ENCODE measurements around the gene FCER1G.
"Not testable (repeated sequence)": the region's sequence is repeated elsewhere in the genome, so short reads cannot be mapped to it uniquely, and the experiment has no call there.

Gene FCER1G

DNA sequence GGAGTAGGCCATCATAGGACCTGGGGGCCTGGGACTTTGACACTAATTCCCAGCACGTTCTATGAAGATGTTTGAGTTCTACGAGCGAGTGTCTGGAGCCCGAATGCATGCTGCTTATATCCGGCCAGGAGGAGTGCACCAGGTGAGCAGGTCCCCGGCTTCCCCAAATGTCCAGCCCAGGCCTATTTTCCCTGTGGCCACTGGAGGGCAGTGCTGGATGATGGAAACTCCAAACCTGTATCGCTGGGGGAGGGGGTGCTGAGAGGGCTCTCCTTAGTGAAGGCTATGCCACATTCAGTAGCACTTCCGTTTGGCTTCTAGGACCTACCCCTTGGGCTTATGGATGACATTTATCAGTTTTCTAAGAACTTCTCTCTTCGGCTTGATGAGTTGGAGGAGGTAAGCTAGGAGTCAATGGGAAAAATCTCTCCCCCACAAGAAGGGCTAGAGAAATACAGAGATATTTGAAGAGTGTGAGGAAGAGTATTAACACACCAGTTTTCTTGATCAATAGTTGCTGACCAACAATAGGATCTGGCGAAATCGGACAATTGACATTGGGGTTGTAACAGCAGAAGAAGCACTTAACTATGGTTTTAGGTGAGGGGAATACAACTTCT, 5.2 kb upstream of the FCER1G start:
- peak; percentile 64 for DNase-seq

DNA sequence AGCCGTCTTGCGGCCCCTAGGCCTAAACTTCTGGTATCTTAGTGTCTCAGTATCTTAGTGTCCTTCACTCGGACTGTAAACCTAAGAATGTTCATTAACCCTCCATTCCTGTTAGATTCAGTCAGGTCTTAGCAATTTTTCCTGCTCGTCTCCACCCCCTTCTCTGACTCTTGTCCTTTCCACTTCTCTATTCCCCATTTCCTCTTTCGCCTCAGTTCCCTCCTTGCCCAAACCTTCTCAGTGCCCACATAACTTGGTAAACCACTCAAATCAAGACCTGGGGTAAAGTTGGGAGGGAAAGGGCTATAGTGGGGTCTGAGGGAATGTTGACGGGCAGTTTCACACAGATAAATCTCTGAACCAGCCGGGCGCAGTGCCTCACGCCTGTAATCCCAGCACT, 726 bp upstream of the FCER1G start:
- DNase-seq: no peak

DNA sequence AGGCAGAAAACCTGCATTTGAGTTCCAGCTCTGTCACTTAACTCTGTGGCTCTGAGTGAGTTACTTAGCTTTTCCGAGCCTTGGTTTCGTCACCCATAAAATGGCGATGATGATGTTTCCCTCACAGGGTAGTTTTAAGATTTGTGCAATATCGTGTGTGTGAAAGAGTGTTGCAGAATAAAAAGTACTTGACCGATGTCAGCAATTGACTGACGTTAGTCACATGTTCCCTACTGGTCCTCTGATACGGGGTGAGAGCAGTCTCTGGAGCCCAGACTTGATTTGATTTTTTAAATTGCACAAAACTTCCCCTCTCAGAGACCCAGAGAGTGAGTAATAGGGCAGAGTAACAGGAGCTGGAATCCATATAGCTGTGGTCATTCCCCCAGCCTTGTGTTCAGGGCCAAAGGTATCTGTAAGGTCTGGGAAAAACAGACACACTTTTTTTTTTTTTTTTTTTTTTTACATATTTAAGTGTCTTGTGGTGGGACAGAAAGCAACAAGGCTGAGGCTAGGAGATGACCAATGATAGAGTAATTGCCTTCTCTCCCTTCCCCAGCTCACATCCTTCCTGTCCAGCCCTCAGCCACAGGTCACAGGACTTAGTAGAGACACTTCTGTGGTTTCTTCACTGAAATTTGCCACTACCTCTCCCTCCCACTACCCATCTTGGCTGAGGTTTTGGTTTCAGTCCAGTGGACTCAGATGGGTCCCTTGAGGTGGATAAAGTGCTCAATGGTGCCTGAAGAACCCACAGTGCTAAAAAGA, 2.0 kb downstream of the FCER1G start:
- no peak for DNase-seq

DNA sequence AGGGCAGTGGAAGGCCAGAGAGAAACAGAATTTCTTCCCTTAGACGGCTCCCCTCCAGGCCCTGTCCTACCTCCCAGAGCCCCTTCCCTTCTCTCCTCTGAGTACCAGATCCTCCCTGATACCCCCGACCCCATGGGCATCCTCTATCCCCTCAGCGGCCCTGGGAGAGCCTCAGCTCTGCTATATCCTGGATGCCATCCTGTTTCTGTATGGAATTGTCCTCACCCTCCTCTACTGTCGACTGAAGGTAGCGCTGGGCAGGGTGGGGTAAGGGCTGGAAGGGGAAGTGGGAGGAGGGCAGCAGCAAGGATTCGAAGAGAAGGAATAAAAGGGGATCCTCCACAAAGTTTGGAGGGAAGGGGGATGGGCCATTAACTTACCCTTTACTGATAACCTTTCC, 2.7 kb downstream of the FCER1G start:
- DNase-seq: no peak

DNA sequence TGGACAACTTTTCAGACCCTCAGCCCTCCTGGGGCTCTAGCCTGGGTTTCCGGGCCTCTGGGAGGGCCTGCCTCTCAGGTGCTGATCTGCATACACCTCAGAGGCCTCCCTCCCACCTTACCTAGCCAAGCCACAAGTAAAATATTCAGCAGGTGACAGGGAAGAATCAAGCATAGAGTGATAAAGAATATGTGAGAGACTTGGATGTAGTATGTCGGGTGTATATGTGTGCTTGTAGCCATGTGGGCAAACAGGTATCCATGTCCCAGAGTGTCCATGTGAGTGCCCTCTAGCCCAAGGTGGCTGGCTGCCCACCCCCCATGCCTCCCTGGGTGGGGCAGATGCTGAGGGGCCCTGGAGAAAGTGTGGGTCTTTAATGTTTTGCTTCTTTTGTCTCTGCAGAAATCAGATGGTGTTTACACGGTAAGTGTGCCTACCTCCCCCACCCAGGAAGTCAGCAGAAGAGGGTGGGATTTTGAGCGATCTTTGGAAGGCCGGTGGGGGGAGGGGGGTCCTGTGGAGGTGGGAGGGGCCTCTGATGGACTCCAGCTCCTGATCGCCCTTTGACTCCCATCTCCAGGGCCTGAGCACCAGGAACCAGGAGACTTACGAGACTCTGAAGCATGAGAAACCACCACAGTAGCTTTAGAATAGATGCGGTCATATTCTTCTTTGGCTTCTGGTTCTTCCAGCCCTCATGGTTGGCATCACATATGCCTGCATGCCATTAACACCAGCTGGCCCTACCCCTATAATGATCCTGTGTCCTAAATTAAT, 3.4 kb downstream of the FCER1G start:
- no peak for DNase-seq

DNA sequence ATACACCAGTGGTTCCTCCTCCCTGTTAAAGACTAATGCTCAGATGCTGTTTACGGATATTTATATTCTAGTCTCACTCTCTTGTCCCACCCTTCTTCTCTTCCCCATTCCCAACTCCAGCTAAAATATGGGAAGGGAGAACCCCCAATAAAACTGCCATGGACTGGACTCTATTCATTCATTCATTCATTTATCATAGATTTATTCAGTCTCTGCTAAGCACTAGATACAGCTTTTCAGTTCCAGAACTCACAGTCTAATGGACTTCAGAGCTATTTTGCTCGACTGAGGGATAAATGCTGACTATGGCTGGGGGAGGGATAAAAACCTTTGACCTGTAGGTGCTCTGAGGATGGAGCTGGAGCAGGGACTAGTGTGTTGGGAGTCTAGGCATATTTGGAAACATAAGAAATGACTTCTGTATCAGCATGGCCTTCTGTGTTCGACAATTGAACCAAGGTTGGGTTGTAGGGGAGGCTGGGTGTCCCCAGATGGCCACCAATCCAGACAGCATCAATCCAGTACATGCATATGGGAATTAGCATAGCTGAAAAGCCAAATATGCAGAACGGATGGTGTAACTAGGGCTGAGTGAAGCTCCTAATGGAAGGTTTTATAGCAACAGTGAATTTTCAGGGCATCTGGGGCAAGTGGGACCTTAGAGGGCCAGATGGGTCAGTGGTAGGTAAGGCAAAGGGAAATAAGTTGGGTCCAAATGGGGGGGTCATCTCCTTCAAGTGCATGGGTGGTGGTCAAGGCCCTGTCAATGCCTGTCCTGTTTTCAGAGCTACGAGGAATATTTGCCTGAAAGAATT, 4.2 kb downstream of the FCER1G start:
- DNase-seq: no peak

DNA sequence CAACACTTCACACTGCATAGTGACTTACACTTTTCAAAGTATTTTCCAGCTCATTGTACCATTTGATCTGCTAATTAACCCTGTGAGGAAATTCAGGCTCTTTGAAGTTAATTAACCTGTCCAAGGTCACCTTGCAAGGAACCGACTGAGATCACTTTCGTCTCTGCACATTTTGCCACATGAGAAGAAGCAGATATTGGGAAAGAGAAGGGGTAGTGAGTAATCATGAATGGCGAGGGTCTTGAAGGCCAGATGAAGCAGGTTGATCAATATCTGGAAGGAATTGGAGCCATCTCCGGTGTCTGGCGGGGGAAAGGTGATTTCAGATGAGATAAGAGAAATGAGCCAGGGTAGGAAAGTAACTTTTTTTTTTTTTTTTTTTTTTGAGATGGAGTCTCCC, 4.9 kb downstream of the FCER1G start:
- no peak for DNase-seq

DNA sequence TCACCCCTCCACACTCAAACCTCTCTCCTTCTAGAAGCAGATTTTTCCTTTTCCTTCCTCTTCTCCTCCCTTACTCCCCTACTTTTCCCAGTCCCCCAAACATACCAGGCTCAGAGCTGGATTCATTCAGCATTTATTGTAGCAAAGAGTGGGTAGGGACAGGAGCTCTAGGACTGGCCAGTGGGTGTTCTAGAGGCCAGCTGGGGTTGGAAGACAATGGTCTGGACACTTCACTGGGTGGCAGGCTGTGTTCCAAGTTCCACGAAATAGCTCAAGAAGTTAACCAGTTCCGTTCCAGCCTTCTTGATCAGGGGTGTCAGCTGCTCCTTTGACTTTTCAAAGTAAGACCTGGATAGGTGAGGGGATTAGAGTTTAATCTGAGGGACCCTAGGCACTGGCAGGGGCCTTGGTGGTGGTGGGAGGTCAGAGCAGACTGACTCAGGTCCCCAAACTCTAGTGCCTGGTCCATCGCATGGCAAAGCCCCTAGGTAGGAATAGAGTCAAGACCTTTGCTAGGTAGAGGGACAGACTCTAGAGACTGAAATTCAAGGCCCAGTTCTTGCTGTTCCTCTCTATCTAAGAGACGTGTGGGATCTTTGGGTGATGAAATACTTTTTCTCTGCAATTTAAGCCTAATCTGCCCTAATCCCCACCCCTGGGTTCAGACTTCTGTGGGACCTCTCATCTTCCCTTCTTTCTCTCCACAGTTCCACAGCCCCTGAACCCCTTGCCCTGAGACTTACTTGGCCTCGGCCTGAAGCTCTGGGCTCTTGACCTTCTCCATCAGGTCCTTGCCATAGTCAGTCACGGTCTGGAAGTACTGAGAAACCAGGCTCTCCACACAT, 7.3 kb downstream of the FCER1G start:
- no peak for DNase-seq

DNA sequence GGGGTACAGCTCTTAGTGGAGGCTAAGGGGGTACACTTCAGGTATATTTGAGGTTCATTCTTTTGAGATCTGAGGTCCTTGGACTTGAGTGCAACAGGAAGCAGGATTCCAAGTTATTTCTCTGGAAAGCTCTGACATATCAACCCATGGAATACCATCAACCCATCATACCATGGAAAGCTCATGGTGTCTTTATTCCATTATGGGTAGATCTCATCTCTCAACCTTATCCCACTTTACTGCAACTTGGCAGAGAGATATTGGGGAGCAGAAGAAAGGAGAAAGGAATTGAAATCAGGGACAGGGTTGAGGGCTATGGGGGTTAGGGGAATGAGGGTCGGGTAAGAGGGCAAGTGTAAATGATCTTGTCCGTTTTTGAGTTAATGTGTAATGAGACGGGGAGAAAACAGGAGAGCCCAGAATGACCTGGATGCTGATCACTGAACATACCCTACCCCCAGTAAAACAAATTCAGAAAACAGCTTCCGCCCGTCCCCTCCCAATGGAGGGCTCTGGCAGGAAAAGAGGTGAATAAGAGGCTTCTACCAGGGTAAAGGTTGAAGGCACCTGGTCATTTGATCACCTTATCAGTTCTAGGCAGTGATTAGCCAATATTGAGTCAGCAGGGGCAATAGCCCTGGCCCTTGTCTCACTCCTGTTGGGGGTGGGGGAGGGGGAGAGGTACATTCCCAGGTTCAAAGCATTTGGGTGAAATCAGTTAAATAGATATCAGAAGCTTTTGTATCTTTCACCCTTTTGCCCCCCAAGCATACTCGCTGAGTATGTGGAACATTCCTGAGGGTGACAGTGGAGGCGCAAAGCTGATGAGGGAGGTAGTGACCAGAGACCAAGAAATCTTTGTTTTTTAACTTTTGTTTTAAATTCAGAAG, 9.0 kb downstream of the FCER1G start:
- DNase-seq: no peak

DNA sequence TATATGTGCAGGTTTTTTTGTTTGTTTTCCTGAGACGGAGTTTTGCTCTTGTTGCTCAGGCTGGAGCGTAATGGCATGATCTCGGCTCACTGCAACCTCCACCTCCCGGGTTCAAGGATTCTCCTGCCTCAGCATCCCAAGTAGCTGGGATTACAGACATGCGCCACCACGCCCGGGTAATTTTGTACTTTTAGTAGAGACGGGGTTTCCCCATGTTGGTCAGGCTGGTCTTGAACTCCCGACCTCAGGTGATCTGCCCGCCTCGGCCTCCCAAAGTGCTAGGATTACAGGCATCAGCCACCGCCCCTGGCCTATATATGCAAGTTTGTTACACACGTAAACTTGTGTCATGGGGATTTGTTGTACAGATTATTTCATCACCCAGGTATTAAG, 9.6 kb downstream of the FCER1G start:
- not testable (repeated sequence) for DNase-seq

DNA sequence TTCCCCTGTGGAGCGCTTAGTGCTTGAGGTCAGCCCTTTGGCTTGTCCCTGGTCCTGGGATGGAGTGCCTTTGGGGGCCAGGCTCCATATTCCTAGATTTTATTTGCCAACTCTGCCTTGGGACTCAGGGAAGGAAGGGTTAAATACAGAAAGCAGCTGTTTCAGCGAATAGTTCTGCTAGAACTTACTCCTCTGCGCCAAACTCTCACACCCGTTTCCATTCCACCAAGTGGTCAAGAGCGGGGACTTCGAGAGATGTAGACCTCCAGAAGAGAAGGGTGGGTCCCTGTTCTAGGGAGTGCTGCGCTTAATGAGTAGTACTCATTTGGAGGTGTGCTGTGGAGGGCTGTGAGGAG, 10.1 kb downstream of the FCER1G start:
- no peak for DNase-seq

DNA sequence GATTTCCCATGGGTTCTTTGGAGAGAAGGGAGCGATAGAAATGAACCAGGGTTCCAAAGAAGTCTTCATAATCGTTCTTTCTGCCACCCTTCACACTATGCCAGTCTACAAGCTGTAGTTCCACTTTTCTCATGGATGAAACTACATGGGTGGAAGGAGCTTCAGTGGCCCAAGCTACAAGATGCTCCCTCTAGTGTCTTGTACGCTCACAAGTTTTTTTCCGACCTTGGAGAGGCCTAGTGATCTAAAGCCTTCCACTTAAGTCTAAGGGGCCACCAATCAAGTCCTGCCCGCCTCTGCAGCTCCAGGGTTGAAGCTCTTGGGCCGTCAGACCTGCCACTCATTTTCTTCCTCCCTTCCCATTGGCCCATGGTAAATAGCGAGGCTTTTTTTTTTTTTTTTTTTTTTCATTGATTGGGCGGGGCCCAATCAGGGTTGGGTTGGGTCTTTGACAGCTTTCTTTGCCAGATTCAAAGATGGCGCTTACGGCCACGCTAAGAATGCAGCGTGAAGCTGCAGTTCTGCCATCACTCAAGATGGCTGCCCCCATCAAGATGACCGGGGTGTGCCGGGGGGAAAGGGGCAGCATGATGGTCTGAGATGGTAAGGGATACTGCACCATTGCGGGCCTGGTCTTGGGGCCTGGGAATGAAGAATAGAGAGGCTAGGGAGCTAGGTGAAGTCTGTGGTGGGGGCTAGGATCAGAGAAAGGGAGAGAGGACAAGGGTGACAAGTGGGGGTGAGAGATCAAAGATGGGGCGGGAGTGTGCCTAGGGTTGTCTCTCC, 10.6 kb downstream of the FCER1G start, which contains the start of gene TOMM40L:
TSS of gene TOMM40L (plus strand) at position 527 of the 786 bp plus-strand sequence. CDS start 430 bp downstream, outside the sequence.
- DNase-seq: peak; percentile 93

DNA sequence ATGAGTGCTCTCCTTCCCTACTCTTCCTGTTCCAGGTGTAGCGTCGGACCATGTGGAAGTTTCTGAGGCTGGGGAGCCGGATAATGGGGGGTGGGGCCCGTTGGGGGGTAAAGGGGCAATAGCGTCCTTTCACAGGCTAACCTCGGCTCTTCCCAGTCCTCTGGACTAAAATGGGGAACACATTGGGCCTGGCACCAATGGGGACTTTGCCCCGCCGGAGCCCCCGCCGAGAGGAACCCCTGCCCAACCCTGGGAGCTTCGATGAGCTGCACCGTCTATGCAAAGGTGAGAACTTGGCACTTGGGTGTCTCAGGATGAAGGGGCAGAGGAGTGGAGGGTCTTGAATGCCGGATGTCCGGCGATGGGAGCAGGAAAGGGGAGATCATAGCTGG, 11.2 kb downstream of the FCER1G start:
- no peak for DNase-seq

DNA sequence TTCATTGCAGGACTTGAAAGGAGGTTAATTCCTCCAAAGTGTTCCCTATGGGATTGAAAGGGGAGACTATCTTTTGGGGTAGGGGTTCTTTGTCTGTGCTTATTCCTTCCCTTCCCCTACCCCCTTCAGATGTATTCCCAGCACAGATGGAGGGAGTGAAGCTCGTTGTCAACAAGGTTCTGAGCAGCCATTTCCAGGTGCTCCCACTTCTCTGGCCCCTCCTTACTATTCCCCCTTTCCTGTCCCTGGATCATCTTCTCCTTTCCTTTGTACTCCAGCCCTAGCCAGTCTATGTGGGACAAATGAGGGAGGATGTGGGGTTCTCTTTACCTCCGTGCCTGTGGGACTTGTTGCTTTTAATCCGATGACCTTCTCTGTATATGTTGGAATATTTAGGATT, 11.7 kb downstream of the FCER1G start:
- DNase-seq: no peak

DNA sequence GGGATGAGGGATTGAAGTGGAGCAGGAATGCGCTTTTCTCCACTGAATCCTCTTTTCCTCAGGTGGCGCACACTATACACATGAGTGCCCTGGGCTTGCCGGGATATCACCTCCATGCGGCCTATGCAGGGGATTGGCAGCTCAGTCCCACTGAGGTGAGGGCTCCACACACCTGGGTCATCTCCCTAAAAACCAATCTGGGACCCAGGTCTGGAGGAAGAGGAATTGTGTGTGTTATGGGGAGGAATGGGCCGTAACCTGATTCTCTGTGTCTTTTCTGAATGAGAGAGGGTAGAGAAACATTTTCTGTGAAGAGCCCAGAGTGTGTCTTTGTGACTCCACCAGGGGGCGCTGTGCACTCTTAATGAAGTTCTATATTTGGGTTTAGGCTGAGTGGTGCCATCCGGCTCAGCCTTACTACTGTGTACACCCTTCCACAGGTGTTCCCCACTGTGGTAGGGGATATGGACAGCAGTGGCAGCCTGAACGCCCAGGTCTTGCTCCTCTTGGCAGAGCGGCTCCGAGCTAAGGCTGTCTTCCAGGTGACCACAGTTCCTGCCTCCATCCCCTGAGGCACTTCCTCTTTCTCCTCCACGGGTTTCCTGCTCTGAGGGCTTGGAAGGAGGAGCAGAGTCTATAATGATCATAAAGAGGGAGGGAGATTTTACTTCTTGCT, 12.2 kb downstream of the FCER1G start:
- peak; percentile 56 for DNase-seq

DNA sequence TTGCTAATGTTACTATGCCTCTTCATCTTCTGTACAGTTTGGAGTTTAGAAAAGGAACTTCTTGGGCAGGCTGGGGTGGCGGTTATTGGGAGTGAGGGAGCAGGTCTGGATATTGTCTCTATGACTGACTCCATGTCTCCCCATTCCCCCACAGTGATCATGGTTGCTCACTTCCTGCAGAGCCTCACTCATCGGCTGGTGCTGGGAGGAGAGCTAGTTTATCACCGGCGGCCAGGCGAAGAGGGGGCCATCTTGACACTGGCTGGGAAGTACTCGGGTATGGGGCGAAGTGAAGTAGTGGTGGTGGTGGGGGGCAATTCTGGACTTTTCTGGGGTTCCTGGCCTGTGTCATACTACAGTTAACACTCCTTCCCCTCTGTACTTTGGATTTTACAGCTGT, 12.9 kb downstream of the FCER1G start:
- DNase-seq: no peak

DNA sequence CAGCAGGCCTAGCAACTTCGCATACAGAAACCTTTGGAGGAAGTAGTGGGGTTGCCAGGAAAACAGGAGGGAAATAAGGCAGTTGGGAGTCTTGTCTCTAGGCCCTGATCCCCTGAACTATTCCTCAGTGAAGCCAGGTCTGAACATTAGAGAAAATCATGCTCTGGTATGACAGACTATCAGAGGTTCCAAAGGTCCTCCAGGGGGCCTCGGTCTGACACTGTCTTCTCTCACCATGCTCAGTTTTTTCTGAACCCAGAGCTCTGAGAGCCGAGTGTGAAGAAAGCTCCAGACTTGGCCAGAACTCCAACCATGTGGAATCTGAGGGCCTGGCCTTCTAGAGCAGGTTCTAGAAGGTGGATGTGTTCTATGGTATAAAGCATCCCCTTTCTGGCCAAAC, 14.8 kb downstream of the FCER1G start:
- no peak for DNase-seq

DNA sequence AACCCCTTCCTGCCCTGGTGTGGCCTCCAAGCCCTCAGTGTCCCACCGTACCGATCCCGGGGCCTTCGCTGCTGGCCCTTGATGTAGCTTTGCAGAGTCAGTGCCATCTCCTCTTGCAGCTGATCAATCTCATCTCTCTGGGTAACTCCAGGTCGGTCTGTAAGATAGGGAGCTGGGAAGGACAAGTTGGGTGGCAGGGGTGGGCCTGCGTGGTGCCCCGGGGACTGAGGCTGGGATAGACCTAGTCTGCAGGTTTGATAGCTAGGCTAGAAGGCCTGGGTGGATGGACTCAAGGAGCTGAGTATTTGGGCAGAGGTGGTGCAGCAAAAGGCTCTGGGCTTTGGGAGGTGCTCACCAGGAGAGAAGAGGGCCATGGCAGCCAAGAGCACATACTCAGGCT, 15.7 kb downstream of the FCER1G start:
- DNase-seq: no peak

DNA sequence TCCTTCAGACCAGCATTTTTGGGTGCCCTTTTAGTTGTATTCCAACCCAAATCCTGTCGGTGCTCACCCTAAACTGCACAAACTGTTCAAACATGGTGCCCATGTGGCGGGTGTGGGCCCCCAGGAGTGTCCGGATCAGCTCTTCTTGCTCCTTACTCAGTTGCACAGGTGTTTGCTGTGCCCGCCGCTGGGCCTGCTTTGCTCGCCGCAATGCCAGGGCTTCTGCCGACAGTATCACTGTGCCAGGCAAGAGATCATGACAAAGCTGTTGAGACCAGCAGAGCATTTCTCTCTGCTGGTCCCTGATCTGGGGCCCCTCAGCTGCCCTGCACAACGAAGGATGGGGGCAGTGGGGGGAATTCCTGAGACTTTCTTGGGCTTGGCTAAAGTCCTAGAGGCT, 18.0 kb downstream of the FCER1G start:
- DNase-seq: no peak
